GM20000 (cell line): ENCODE results near the gene MAU2.
A peak's percentile ranks its signal among the peaks of the same experiment; 100 is the strongest.

Experiments
- DNase-seq: peaks from one replicate; pipeline ENCODE4 v3.0.0; 2012; ENCODE audit warnings: low spot score
- CTCF ChIP-seq: IDR thresholded peaks from 2 replicates; pipeline ENCODE4 v1.5.1; 2012; ENCODE audit warnings: mild to moderate bottlenecking, control low read depth; ENCODE audit errors: extremely low read depth, missing control alignments

The MAU2 gene

GRCh38 chr19:19296953-19297689 lies 23.5 kb upstream of the MAU2 start:
- TF ChIP-seq CTCF, result no peak
- no peak for DNase-seq

- TF ChIP-seq CTCF, result no peak
- DNase-seq, result no peak
These were observed 22.9 kb upstream of the MAU2 start for GRCh38 chr19:19297759-19298158.

GRCh38 chr19:19300613-19301012 lies 20.0 kb upstream of the MAU2 start:
- TF ChIP-seq CTCF, result no peak
- no peak for DNase-seq

- no peak for DNase-seq
- no peak for TF ChIP-seq CTCF
These were observed 17.2 kb upstream of the MAU2 start for GRCh38 chr19:19303411-19303810.

- no peak for TF ChIP-seq CTCF
- DNase-seq, result peak; percentile 18
These were observed 16.3 kb upstream of the MAU2 start for GRCh38 chr19:19304186-19304965.

- TF ChIP-seq CTCF, result no peak
- peak; percentile 13 for DNase-seq
These were observed 15.6 kb upstream of the MAU2 start for GRCh38 chr19:19305066-19305465.

- DNase-seq, result peak; percentile 15
These were observed 14.9 kb upstream of the MAU2 start for GRCh38 chr19:19305696-19306095.

More at GRCh38 chr19:19305696-19306095, 14.9 kb upstream of the MAU2 start:
- no peak for TF ChIP-seq CTCF
